WTC11 (cell line): ENCODE data around the gene PHLDA2. TPM values are rescaled to one million over a fixed set of nuclear protein-coding genes. Genes with fewer than 3 reads are reported as not detected.

Source experiments
- ATAC-seq: fragments of 200-7000 bp; cut with Tn5 transposase; 2 replicates; pipeline ENCODE4 v1.10.0; 2021; ENCODE audit warnings: mild to moderate bottlenecking, moderate library complexity
- Bru-seq: library from RNA; stranded (reverse); fragments of 400-500 nt; gene quantifications from one replicate; lab custom pipeline; 2021; lab: Mats Ljungman, UMichigan
- CTCF ChIA-PET: fragments of 300-600 bp; sonication (Branson Sonifier 250); formaldehyde crosslinking; loops from one replicate; lab custom pipeline; 2021; ENCODE audit warnings: antibody characterized with exemption; lab: Charles Lee
- POLR2A ChIA-PET: fragments of 350-600 bp; sonication (Branson Sonifier 250); formaldehyde crosslinking; loops from one replicate; lab custom pipeline; 2021; ENCODE audit warnings: antibody characterized with exemption; lab: Charles Lee
- DNase-seq: peaks from one replicate; pipeline ENCODE4 v3.0.0; 2021; ENCODE audit warnings: low spot score
- H3K27ac Mint-ChIP-seq: 2 replicates; pipeline ENCODE4 v1.8.0; 2021; ENCODE audit warnings: mixed read lengths
- H3K27me3 Mint-ChIP-seq: 2 replicates; pipeline ENCODE4 v1.8.0; 2021; ENCODE audit warnings: low read depth, mild to moderate bottlenecking, moderate library complexity, mixed read lengths
- H3K36me3 Mint-ChIP-seq: 2 replicates; pipeline ENCODE4 v1.8.0; 2021; ENCODE audit warnings: mixed read lengths
- H3K4me1 Mint-ChIP-seq: 2 replicates; pipeline ENCODE4 v1.8.0; 2022; ENCODE audit warnings: mixed read lengths
- H3K4me3 Mint-ChIP-seq: 2 replicates; pipeline ENCODE4 v1.8.0; 2021; ENCODE audit warnings: mild to moderate bottlenecking, moderate library complexity, mixed read lengths
- H3K9me3 Mint-ChIP-seq: 2 replicates; pipeline ENCODE4 v1.8.0; 2021; ENCODE audit warnings: mixed read lengths
- ATF3 ChIP-seq: sonication (generic); formaldehyde crosslinking; conservative IDR thresholded peaks from 2 replicates; pipeline ENCODE4 v1.8.1; 2022; ENCODE audit warnings: mild to moderate bottlenecking, missing genetic modification reagents
- E2F1 ChIP-seq: sonication (generic); formaldehyde crosslinking; IDR thresholded peaks from 2 replicates; pipeline ENCODE4 v1.8.0; 2022; ENCODE audit warnings: mild to moderate bottlenecking, missing genetic modification reagents
- E2F4 ChIP-seq: sonication (generic); formaldehyde crosslinking; IDR thresholded peaks from 2 replicates; pipeline ENCODE4 v1.8.1; 2022; ENCODE audit warnings: low read depth, mild to moderate bottlenecking, moderate library complexity, missing genetic modification reagents, borderline replicate concordance
- E2F5 ChIP-seq: sonication (generic); formaldehyde crosslinking; IDR thresholded peaks from 2 replicates; pipeline ENCODE4 v1.8.1; 2022; ENCODE audit warnings: mild to moderate bottlenecking, moderate library complexity, missing genetic modification reagents
- ELF4 ChIP-seq: sonication (generic); formaldehyde crosslinking; IDR thresholded peaks from 2 replicates; pipeline ENCODE4 v1.8.1; 2022; ENCODE audit warnings: low read depth, mild to moderate bottlenecking, moderate library complexity, missing genetic modification reagents
- ESRRA ChIP-seq: sonication (generic); formaldehyde crosslinking; IDR thresholded peaks from 2 replicates; pipeline ENCODE4 v1.8.1; 2022; ENCODE audit warnings: mild to moderate bottlenecking, missing genetic modification reagents, borderline replicate concordance
- FOXP1 ChIP-seq: sonication (generic); formaldehyde crosslinking; IDR thresholded peaks from 2 replicates; pipeline ENCODE4 v1.8.0; 2022; ENCODE audit warnings: missing genetic modification reagents, mild to moderate bottlenecking, moderate library complexity, borderline replicate concordance
- GABPB1 ChIP-seq: sonication (generic); formaldehyde crosslinking; IDR thresholded peaks from 2 replicates; pipeline ENCODE4 v1.8.1; 2023; ENCODE audit warnings: mild to moderate bottlenecking, missing genetic modification reagents
- GTF2I ChIP-seq: fragments of 250-450 bp; sonication (Bioruptor Pico); conservative IDR thresholded peaks from 2 replicates; pipeline ENCODE4 v1.4.0; 2021; ENCODE audit warnings: mild to moderate bottlenecking
- HMGA2 ChIP-seq: fragments of 250-450 bp; sonication (Bioruptor Pico); IDR thresholded peaks from 2 replicates; pipeline ENCODE4 v1.4.0; 2021; ENCODE audit warnings: mild to moderate bottlenecking, moderate library complexity
- HMGXB4 ChIP-seq: sonication (generic); formaldehyde crosslinking; IDR thresholded peaks from 2 replicates; pipeline ENCODE4 v1.8.1; 2023; ENCODE audit warnings: mild to moderate bottlenecking, moderate library complexity, missing genetic modification reagents
- IRF2 ChIP-seq: sonication (generic); formaldehyde crosslinking; IDR thresholded peaks from 2 replicates; pipeline ENCODE4 v1.8.0; 2022; ENCODE audit warnings: low read depth, missing genetic modification reagents, borderline replicate concordance
- NFATC4 ChIP-seq: fragments of 250-450 bp; sonication (Bioruptor Pico); IDR thresholded peaks from 2 replicates; pipeline ENCODE4 v1.9.0; 2021; ENCODE audit warnings: mild to moderate bottlenecking
- NFE2L1 ChIP-seq: sonication (generic); formaldehyde crosslinking; IDR thresholded peaks from 2 replicates; pipeline ENCODE4 v1.8.1; 2023; ENCODE audit warnings: missing genetic modification reagents
- SMAD3 ChIP-seq: sonication (generic); formaldehyde crosslinking; IDR thresholded peaks from 2 replicates; pipeline ENCODE4 v1.8.0; 2022; ENCODE audit warnings: missing genetic modification reagents, mild to moderate bottlenecking, borderline replicate concordance
- TCF7 ChIP-seq: sonication (generic); formaldehyde crosslinking; IDR thresholded peaks from 2 replicates; pipeline ENCODE4 v1.8.0; 2022; ENCODE audit warnings: mild to moderate bottlenecking, low read depth, missing genetic modification reagents, moderate library complexity
- TEAD1 ChIP-seq: sonication (generic); formaldehyde crosslinking; IDR thresholded peaks from 2 replicates; pipeline ENCODE4 v1.8.0; 2022; ENCODE audit warnings: mild to moderate bottlenecking, missing genetic modification reagents
- TEAD4 ChIP-seq: sonication (generic); formaldehyde crosslinking; IDR thresholded peaks from 2 replicates; pipeline ENCODE4 v1.8.0; 2022; ENCODE audit warnings: mild to moderate bottlenecking, missing genetic modification reagents
- USF2 ChIP-seq: sonication (generic); formaldehyde crosslinking; IDR thresholded peaks from 2 replicates; pipeline ENCODE4 v1.8.1; 2023; ENCODE audit warnings: mild to moderate bottlenecking, missing genetic modification reagents, moderate library complexity
- ZNF138 ChIP-seq: sonication (generic); formaldehyde crosslinking; conservative IDR thresholded peaks from 2 replicates; pipeline ENCODE4 v1.8.1; 2022; ENCODE audit warnings: mild to moderate bottlenecking, moderate library complexity, missing genetic modification reagents
- ZNF281 ChIP-seq: sonication (generic); formaldehyde crosslinking; IDR thresholded peaks from 2 replicates; pipeline ENCODE4 v1.8.0; 2023; ENCODE audit warnings: mild to moderate bottlenecking, missing genetic modification reagents
- ZNF317 ChIP-seq: sonication (generic); formaldehyde crosslinking; IDR thresholded peaks from 2 replicates; pipeline ENCODE4 v1.8.1; 2023; ENCODE audit warnings: low read depth, mild to moderate bottlenecking, moderate library complexity, missing genetic modification reagents, borderline replicate concordance
- ZNF671 ChIP-seq: fragments of 250-450 bp; sonication (Bioruptor Pico); IDR thresholded peaks from 2 replicates; pipeline ENCODE4 v1.8.0; 2021; ENCODE audit warnings: mild to moderate bottlenecking
- ZSCAN18 ChIP-seq: fragments of 250-450 bp; sonication (Bioruptor Pico); IDR thresholded peaks from 2 replicates; pipeline ENCODE4 v2.1.2; 2022; ENCODE audit warnings: mild to moderate bottlenecking, moderate library complexity
- long read RNA-seq, 3 experiments: library from RNA in 1 of 3; library from capped mRNA in 1 of 3; library from polyadenylated mRNA in 1 of 3; unstranded in 2 of 3; stranded (forward) in 1 of 3; transcript quantifications; one replicate each; pipeline ENCODE4 v2.0.0, GENCODE V29; 2021
- total RNA-seq: library from RNA; stranded (reverse); gene quantifications from 3 replicates; pipeline ENCODE4 v1.2.3, GENCODE V29; 2021

Gene PHLDA2
- total RNA-seq (9.4 to 11.0 TPM (median 9.6 TPM) in 3 replicates), Bru-seq, nascent RNA (percentile 47 among the genes with signal in this experiment)
- long read RNA-seq, experiment 1, transcript PHLDA2-201 (2 exons, 955 nt): major isoform, 10 of 11 reads
- long read RNA-seq, experiment 1, partial matches to known transcripts: 1 of 11 reads
- long read RNA-seq, experiment 1, other reads (novel, unspliced or antisense): 0 of 11 reads
- long read RNA-seq, experiment 2, transcript PHLDA2-201 (2 exons, 955 nt): major isoform, 7 of 7 reads
- long read RNA-seq, experiment 2, partial matches to known transcripts: 0 of 7 reads
- long read RNA-seq, experiment 2, other reads (novel, unspliced or antisense): 0 of 7 reads
- long read RNA-seq, experiment 3: 0 reads

- Mint-ChIP-seq H3K27me3 (peaks cover 42% of the 10 kb centered on the region), H3K27ac (no peak within 1 kb of the TSS), H3K4me1 (peaks cover 7% of the 10 kb centered on the region)
- TF ChIP-seq USF2 (CRISPR knock-in tag) (no peak), ZNF317 (0 out of 2 replicates have a peak, but pooled peaks have one; percentile 11), FOXP1 (peak; percentile 78; the same call in 1 of the 2 replicates), SMAD3 (no peak), TCF7 (CRISPR knock-in tag) (no peak), GABPB1 (CRISPR knock-in tag) (no peak), TEAD1 (CRISPR knock-in tag) (peak; percentile 36; the same call in 1 of the 2 replicates), ESRRA (CRISPR knock-in tag) (no peak), ZSCAN18 (CRISPR knock-in tag) (no peak), ZNF281 (CRISPR knock-in tag) (0 out of 2 replicates have a peak, but pooled peaks have one; percentile 63), GTF2I (CRISPR knock-in tag) (no peak), HMGA2 (CRISPR knock-in tag) (no peak), ZNF671 (CRISPR knock-in tag) (no peak), IRF2 (CRISPR knock-in tag) (0 out of 2 replicates have a peak, but pooled peaks have one; percentile 26), TEAD4 (CRISPR knock-in tag) (no peak), ELF4 (CRISPR knock-in tag) (no peak), E2F1 (CRISPR knock-in tag) (0 out of 2 replicates have a peak, but pooled peaks have one; percentile 34), NFE2L1 (CRISPR knock-in tag) (peak; percentile 76; the same call in 1 of the 2 replicates), E2F5 (CRISPR knock-in tag) (no peak), HMGXB4 (CRISPR knock-in tag) (peak; percentile 77; the same call in 1 of the 2 replicates), ATF3 (no peak), NFATC4 (no peak), E2F4 (CRISPR knock-in tag) (no peak; the same call in 1 of the 2 replicates), ZNF138 (CRISPR knock-in tag) (no peak)
These were observed at the start of gene PHLDA2 for GRCh38 chr11:2928605-2929530. TSS of gene PHLDA2 (minus strand) at chr11:2929420. CDS start at chr11:2929364, 56 bp downstream.

More at GRCh38 chr11:2928605-2929530, at the start of gene PHLDA2:
- CTCF ChIA-PET: interaction anchor here (0.7 to 3.4 kb wide), 12 partner anchors 9 to 395 kb away, joined by 3 to 68 read pairs (median 12); a partner anchor contains a TSS
- Mint-ChIP-seq H3K4me3 (peak within 1 kb of the TSS; percentile 76), H3K36me3 (0 out of 2 replicates have a peak, but pooled peaks cover 3% of the 10 kb centered on the region), H3K9me3 (no peaks in the 10 kb centered on the region)
- POLR2A ChIA-PET: interaction anchor here (0.5 to 2.1 kb wide), 2 partner anchors 22 to 36 kb away, joined by 4 to 10 read pairs; no protein-coding TSS in a partner anchor
- peak; percentile 9 for ATAC-seq
- DNase-seq: peak; percentile 61
